K562 (cell line): ENCODE data around the gene C19orf47.

Experiments
- ATF2 ChIP-seq: sonication (generic); formaldehyde crosslinking; IDR thresholded peaks from 2 replicates; pipeline ENCODE4 v1.8.1; 2022; ENCODE audit warnings: missing genetic modification reagents
- CTCF ChIP-seq, 3 experiments: IDR thresholded peaks in 2 of 3; conservative IDR thresholded peaks in 1 of 3; 2 replicates each; pipeline ENCODE4 v1.5.1; 2011 to 2012; ENCODE audit warnings: low read length in 3 of 3, mild to moderate bottlenecking in 3 of 3, control low read depth in 2 of 3, improper control_type of control experiment in 1 of 3, inconsistent platforms in 1 of 3, low read depth in 1 of 3, mixed read lengths in 1 of 3, moderate library complexity in 1 of 3; ENCODE audit not compliant: insufficient read depth in 2 of 3
- JUNB ChIP-seq: fragments of 450-650 bp; formaldehyde crosslinking; conservative IDR thresholded peaks from 2 replicates; pipeline ENCODE4 v1.4.0; 2020; ENCODE audit warnings: mild to moderate bottlenecking
- NBN ChIP-seq: fragments of 450-650 bp; IDR thresholded peaks from 2 replicates; pipeline ENCODE4 v1.6.1; 2016; ENCODE audit warnings: low read depth, mild to moderate bottlenecking

DNA sequence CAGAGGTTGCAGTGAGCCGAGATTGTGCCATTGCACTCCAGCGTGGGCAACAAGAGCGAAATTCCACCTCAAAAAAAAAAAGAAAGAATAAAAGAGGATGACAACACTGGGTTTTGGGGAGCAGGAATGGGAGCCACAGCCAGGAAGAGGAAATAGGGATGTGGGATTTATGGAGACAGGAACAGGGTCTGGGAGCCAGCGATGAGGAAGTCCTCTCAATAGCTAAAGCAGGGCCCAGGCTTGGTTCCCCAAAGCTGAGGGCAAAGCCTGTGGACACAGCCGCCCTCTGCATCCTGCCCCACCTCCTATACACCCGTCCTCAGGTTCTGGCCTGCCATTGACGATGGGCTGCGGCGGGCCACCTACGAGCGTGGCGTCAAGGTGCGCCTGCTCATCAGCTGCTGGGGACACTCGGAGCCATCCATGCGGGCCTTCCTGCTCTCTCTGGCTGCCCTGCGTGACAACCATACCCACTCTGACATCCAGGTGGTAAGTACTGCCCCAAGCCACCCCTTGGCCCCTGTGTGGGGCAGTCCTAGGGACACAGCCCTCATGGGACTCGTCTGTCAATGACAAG lies 28.2 kb upstream of the C19orf47 start:
- TF ChIP-seq NBN, result no peak
- TF ChIP-seq JUNB (CRISPR knock-in tag), result no peak
- no peak for TF ChIP-seq ATF2 (CRISPR knock-in tag)
- TF ChIP-seq CTCF (IDR thresholded peaks at IDR 0.05 in 2 of 3, conservative IDR thresholded peaks at IDR 0.05 in 1 of 3; ENCODE audit: insufficient read depth in 2 of 3, low read depth in 1 of 3, low read length in 3 of 3), result no peak
